SU-DHL-6 (cell line): ENCODE data around the gene CA12.

Experiments used
- CTCF ChIP-seq: fragments of 200-600 bp; sonication (generic); IDR thresholded peaks from one replicate; pipeline ENCODE4 v1.5.1; 2017; ENCODE audit warnings: antibody characterized with exemption, mild to moderate bottlenecking, low read length, moderate library complexity; ENCODE audit not compliant: insufficient read depth, poor library complexity, severe bottlenecking
- EZH2phosphoT487 ChIP-seq: fragments of 200-600 bp; sonication (generic), shearing (Covaris generic); conservative IDR thresholded peaks from 2 replicates; pipeline ENCODE4 v1.6.1; 2018; ENCODE audit warnings: mild to moderate bottlenecking, antibody characterized with exemption, low read length, moderate library complexity, mixed read lengths

- TF ChIP-seq CTCF (no peak), EZH2phosphoT487 (no peak)
Measured at GRCh38 chr15:63295341-63295740, 86.3 kb downstream of the CA12 start.
